CD4-positive, alpha-beta memory T cell (primary cell): ENCODE results near the gene HSF5. TPM values are rescaled to one million over a fixed set of nuclear protein-coding genes. Genes with fewer than 3 reads are reported as not detected.

ENCODE experiments used
- CTCF ChIA-PET: fragments of 350-600 bp; sonication (Branson Sonifier 250); formaldehyde crosslinking; loops from one replicate; lab custom pipeline; 2021; ENCODE audit warnings: inconsistent platforms; ENCODE audit not compliant: partially characterized antibody; lab: Charles Lee
- POLR2A ChIA-PET: fragments of 350-600 bp; sonication (Branson Sonifier 250); formaldehyde crosslinking; loops from one replicate; lab custom pipeline; 2021; ENCODE audit not compliant: partially characterized antibody; lab: Charles Lee
- DNase-seq, 5 donors: peaks; one replicate each; pipeline versions ENCODE4 v3.0.0 to v3.0.0-alpha.2; 2020 to 2022; ENCODE audit warnings: mixed read lengths in 1 of 5
- H3K27ac ChIP-seq: one replicate; pipeline ENCODE4 v1.7.0; 2013; ENCODE audit warnings: low read depth, low read length
- H3K27me3 ChIP-seq: 2 replicates; pipeline ENCODE4 v1.7.0; 2013; ENCODE audit warnings: mild to moderate bottlenecking, low read length, moderate library complexity; ENCODE audit not compliant: insufficient read depth
- H3K36me3 ChIP-seq: 2 replicates; pipeline ENCODE4 v1.7.0; 2013; ENCODE audit warnings: mild to moderate bottlenecking, low read length, moderate library complexity; ENCODE audit not compliant: insufficient read depth
- H3K4me1 ChIP-seq: 2 replicates; pipeline ENCODE4 v1.7.0; 2013; ENCODE audit warnings: mild to moderate bottlenecking, low read length, moderate library complexity; ENCODE audit not compliant: insufficient read depth
- H3K4me3 ChIP-seq, 2 donors: one replicate each; pipeline ENCODE4 v1.7.0; 2013; ENCODE audit warnings: low read length in 2 of 2, mild to moderate bottlenecking in 1 of 2
- H3K9me3 ChIP-seq, 2 donors: one replicate each; pipeline ENCODE4 v1.7.0; 2013; ENCODE audit warnings: low read length in 2 of 2, control low read depth in 1 of 2; ENCODE audit not compliant: control insufficient read depth in 1 of 2
- H3K27ac Mint-ChIP-seq, 7 donors: one replicate each; pipeline ENCODE4 v1.8.0; 2020 to 2021; ENCODE audit warnings: mixed read lengths in 7 of 7, mild to moderate bottlenecking in 6 of 7, inconsistent platforms in 3 of 7, moderate library complexity in 3 of 7
- H3K27me3 Mint-ChIP-seq, 2 donors: one replicate each; pipeline ENCODE4 v1.8.0; 2020 to 2021; ENCODE audit warnings: mixed read lengths in 2 of 2
- H3K36me3 Mint-ChIP-seq, 2 donors: one replicate each; pipeline ENCODE4 v1.8.0; 2020 to 2021; ENCODE audit warnings: mixed read lengths in 2 of 2, inconsistent platforms in 1 of 2, mild to moderate bottlenecking in 1 of 2
- H3K4me1 Mint-ChIP-seq, 4 donors: one replicate each; pipeline ENCODE4 v1.8.0; 2020 to 2021; ENCODE audit warnings: mixed read lengths in 4 of 4, mild to moderate bottlenecking in 1 of 4
- H3K4me3 Mint-ChIP-seq, 8 donors: one replicate each; pipeline ENCODE4 v1.8.0; 2020 to 2021; ENCODE audit warnings: mixed read lengths in 8 of 8, mild to moderate bottlenecking in 7 of 8, moderate library complexity in 6 of 8, inconsistent platforms in 3 of 8
- H3K9me3 Mint-ChIP-seq, 8 donors: one replicate each; pipeline ENCODE4 v1.8.0; 2020 to 2021; ENCODE audit warnings: mixed read lengths in 8 of 8, mild to moderate bottlenecking in 5 of 8, inconsistent platforms in 3 of 8, moderate library complexity in 1 of 8
- intact Hi-C: fragments of 100-400 bp; cut with micrococcal nuclease; formaldehyde crosslinking; loops from one replicate; pipeline ENCODE4 v1.15.1; 2023
- polyA plus RNA-seq, 2 donors: library from polyadenylated mRNA; unstranded; fragments of 300-500 nt; fragmentation: Illumina TruSeq; gene quantifications; one replicate each; pipeline ENCODE4 v1.2.3, GENCODE V29; 2021
- total RNA-seq, 2 experiments: library from RNA; stranded (reverse); gene quantifications; one replicate each; pipeline ENCODE4 v1.2.3, GENCODE V29; 2021

Gene HSF5
- total and polyA plus RNA-seq, 4 experiments from 2014 or later: 0.84 to 2.4 (median 1.7) TPM

DNA sequence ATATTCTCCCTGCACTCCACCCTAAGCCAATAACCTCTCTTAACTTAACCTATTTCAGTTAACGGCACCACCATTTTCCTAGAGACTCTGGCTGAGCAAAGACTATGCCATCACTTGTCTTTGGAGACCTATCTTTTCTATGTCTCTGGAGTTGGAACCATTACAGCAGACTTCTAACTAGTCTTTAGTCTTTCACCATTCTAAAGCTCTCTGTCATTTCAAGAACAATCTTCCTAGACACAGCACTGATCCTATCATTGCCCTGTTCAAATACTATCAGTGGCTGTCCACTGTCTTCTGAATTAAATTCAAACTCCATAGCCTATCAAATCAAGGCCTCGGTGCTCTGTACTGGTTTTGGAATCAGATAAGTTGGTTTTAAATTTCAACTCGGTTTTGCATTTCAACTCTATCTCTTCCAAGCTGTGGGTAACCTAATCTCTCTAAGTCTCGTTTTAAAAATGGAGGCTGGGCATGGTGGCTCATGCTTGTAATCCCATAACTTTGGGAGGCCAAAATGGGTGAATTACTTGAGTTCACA is 102.8 kb downstream of the HSF5 start:
- CTCF ChIA-PET: no interaction called here
- Histone ChIP-seq H3K27ac (no peak overlapping the region), H3K4me1 (peaks cover 23% of the 10 kb centered on the region), H3K4me3 (no peak overlapping the region), H3K9me3 (no peaks in the 10 kb centered on the region), H3K36me3 (no peaks in the 10 kb centered on the region), H3K27me3 (no peaks in the 10 kb centered on the region)
- no peak for DNase-seq
- Mint-ChIP-seq H3K4me3 (no peak overlapping the region), H3K4me1 (peaks cover 16 to 32% (median 24%) of the 10 kb centered on the region in 4 donors), H3K27me3 (no peaks in the 10 kb centered on the region), H3K27ac (no peak overlapping the region), H3K36me3 (no peaks in the 10 kb centered on the region), H3K9me3 (no peaks in the 10 kb centered on the region)
- POLR2A ChIA-PET: no interaction called here
- intact Hi-C loops: no loop called here

DNA sequence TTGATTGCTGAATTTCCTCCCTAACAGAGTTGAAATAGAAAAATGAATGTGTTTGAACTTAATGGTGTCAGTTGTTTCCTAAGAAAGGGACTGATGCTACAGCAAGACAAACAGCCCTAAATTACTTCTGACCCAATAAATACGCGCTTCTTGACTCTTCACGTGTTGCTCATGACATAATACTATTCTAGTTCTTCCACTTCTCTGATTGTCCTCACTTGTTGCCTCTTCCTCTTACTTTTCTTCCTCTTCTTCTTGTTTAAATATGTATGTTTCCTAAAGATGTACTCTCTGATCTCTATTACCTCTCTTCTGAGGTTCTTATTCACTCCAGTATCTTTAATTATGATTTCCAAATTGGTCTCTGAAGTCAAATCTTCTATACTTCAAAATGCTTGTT is 103.3 kb downstream of the HSF5 start:
- Histone ChIP-seq H3K4me3 (no peak overlapping the region), H3K9me3 (no peaks in the 10 kb centered on the region), H3K27ac (no peak overlapping the region), H3K4me1 (peaks cover 28% of the 10 kb centered on the region), H3K27me3 (no peaks in the 10 kb centered on the region), H3K36me3 (no peaks in the 10 kb centered on the region)
- H3K36me3 Mint-ChIP-seq: no peaks in the 10 kb centered on the region
- no peak overlapping the region for H3K27ac Mint-ChIP-seq
- H3K9me3 Mint-ChIP-seq: no peaks in the 10 kb centered on the region
- ChIA-PET CTCF (interaction anchor here (0.7 kb wide), 1 partner anchor 33 kb away, joined by 3 read pairs; no protein-coding TSS in a partner anchor), POLR2A (interaction anchor here (1.7 kb wide), 1 partner anchor 53 kb away, joined by 4 read pairs; no protein-coding TSS in a partner anchor)
- intact Hi-C loops: no loop called here
- H3K27me3 Mint-ChIP-seq: no peaks in the 10 kb centered on the region
- H3K4me3 Mint-ChIP-seq: no peak overlapping the region
- peaks cover 16 to 36% (median 27%) of the 10 kb centered on the region in 4 donors for H3K4me1 Mint-ChIP-seq
- no peak for DNase-seq

DNA sequence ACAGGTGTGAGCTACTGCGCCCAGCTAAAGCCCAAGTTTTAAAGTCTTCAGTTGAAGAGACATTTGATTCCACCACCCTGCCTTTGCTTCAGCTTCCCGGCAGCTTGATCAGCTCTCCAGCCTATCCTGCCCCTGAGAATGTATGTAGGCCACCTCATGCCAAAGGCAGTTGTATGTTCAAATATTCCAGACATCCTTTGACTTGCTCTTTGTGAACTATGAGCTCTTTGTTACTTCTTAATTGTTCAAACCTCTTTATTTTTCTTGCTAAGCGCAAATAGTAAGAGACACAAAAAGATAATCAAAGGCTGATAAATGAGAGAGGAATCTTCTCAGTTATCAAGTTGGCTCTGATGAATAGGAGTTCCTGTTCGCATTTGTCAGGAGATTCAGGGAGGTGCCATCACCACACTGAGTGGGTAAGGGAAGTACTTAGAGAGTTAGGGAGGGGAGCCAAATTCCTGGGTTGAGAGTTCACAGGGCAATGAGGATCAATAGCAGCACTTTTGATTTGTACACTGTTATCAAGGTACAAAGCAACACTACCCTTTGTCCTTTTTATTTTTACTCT is 104.2 kb downstream of the HSF5 start:
- Mint-ChIP-seq H3K9me3 (no peaks in the 10 kb centered on the region), H3K36me3 (no peaks in the 10 kb centered on the region), H3K4me3 (no peak overlapping the region), H3K27ac (no peak overlapping the region), H3K4me1 (peaks cover 25 to 45% (median 35%) of the 10 kb centered on the region in 4 donors), H3K27me3 (no peaks in the 10 kb centered on the region)
- ChIA-PET POLR2A (interaction anchor here (0.9 to 1.7 kb wide), 2 partner anchors 31 to 52 kb away, joined by 3 to 4 read pairs; partner anchors contain the start of gene SUPT4H1), CTCF (no interaction called here)
- no peak for DNase-seq
- Histone ChIP-seq H3K9me3 (no peaks in the 10 kb centered on the region), H3K36me3 (no peaks in the 10 kb centered on the region), H3K27me3 (no peaks in the 10 kb centered on the region), H3K4me1 (peaks cover 37% of the 10 kb centered on the region), H3K4me3 (no peak overlapping the region), H3K27ac (no peak overlapping the region)
- intact Hi-C loops: no loop called here

DNA sequence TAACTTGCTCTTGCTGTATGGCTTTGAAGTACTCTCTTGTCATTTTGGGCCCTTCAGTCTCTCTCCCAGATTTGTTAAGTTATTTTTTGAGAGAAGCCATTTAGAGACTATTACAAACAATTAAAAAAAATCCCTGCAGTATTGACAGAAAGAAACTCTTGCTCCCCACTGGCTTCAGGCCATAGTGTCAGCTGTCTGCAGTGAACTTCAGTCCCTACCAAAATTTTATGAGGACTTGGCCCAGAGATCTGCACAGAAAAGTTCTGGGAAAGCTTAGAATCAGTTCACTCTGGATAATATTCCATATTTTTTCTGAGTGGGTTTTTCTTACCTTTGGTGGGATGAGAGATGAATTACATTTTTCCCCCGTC is 105.4 kb downstream of the HSF5 start:
- CTCF ChIA-PET: interaction anchor here (2.3 kb wide), 1 partner anchor 65 kb away, joined by 6 read pairs; no protein-coding TSS in a partner anchor
- no peak for DNase-seq
- intact Hi-C loops: no loop called here
- Mint-ChIP-seq H3K4me3 (peak overlapping the region in 3 of 8 donors; percentile 26 to 59 (median 58)), H3K9me3 (no peaks in the 10 kb centered on the region), H3K4me1 (peaks cover 31 to 48% (median 39%) of the 10 kb centered on the region in 4 donors), H3K36me3 (no peaks in the 10 kb centered on the region), H3K27me3 (no peaks in the 10 kb centered on the region), H3K27ac (peak overlapping the region in 3 of 7 donors; percentile 63 to 70 (median 66))
- H3K27me3 ChIP-seq: no peaks in the 10 kb centered on the region
- H3K36me3 ChIP-seq: no peaks in the 10 kb centered on the region
- no peak overlapping the region for H3K4me3 ChIP-seq
- POLR2A ChIA-PET: interaction anchor here (0.9 to 1.7 kb wide), 2 partner anchors 30 to 38 kb away, joined by 3 to 4 read pairs; partner anchors contain the start of gene SUPT4H1
- no peak overlapping the region for H3K27ac ChIP-seq
- H3K9me3 ChIP-seq: no peaks in the 10 kb centered on the region
- peaks cover 44% of the 10 kb centered on the region for H3K4me1 ChIP-seq

DNA sequence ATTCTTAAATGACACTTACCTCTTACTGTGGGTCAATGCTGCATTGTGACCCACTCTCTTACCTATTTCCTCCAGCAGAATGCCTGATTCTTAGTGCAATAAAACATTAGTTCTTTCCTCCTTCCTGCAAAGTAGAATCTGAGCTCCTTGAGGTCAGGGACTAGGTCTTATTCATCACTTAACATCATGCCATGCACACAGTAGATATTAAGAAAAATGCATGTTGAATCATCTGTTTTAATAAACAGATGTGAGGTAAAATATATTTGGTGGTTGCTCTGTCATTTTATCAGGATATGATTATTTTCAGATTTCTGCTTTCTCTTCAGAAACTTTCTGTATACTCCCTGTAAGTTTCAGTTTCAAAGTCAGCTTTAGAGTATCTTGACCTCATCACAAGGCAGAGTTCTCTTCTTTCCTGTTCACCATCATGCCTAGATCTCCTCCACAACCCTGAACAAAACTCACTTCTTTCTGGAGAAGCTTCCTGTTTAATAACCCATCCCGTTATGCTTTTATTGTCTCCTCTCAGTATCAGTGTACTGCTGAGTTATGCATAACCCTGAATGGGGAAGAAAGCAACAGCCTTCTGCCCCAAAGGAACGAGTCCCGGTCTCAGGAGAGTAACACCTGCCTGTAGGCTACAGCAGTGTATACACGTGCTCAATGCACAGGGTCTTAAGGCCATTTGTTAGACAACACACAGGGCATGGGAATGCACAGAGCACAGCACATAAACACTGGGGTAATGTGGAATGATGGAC is 105.9 kb downstream of the HSF5 start:
- H3K36me3 ChIP-seq: no peaks in the 10 kb centered on the region
- Mint-ChIP-seq H3K27ac (peak overlapping the region; percentile 3 to 83 (median 63)), H3K27me3 (no peaks in the 10 kb centered on the region), H3K4me1 (peaks cover 36 to 51% (median 38%) of the 10 kb centered on the region in 4 donors), H3K4me3 (peak overlapping the region; percentile 3 to 66 (median 58)), H3K36me3 (no peaks in the 10 kb centered on the region), H3K9me3 (no peaks in the 10 kb centered on the region)
- DNase-seq: peak in 2 of 5 donors; percentile 10 to 12
- ChIA-PET CTCF (interaction anchor here (1.6 to 2.3 kb wide), 2 partner anchors 10 to 64 kb away, joined by 3 to 6 read pairs; no protein-coding TSS in a partner anchor), POLR2A (interaction anchor here (1.2 to 1.7 kb wide), 5 partner anchors 27 to 54 kb away, joined by 3 to 15 read pairs (median 4); partner anchors contain the start of genes SUPT4H1 and TSPOAP1)
- H3K4me1 ChIP-seq: peaks cover 44% of the 10 kb centered on the region
- H3K9me3 ChIP-seq: no peaks in the 10 kb centered on the region
- H3K4me3 ChIP-seq: no peak overlapping the region
- H3K27ac ChIP-seq: no peak overlapping the region
- intact Hi-C loops: no loop called here
- H3K27me3 ChIP-seq: no peaks in the 10 kb centered on the region

DNA sequence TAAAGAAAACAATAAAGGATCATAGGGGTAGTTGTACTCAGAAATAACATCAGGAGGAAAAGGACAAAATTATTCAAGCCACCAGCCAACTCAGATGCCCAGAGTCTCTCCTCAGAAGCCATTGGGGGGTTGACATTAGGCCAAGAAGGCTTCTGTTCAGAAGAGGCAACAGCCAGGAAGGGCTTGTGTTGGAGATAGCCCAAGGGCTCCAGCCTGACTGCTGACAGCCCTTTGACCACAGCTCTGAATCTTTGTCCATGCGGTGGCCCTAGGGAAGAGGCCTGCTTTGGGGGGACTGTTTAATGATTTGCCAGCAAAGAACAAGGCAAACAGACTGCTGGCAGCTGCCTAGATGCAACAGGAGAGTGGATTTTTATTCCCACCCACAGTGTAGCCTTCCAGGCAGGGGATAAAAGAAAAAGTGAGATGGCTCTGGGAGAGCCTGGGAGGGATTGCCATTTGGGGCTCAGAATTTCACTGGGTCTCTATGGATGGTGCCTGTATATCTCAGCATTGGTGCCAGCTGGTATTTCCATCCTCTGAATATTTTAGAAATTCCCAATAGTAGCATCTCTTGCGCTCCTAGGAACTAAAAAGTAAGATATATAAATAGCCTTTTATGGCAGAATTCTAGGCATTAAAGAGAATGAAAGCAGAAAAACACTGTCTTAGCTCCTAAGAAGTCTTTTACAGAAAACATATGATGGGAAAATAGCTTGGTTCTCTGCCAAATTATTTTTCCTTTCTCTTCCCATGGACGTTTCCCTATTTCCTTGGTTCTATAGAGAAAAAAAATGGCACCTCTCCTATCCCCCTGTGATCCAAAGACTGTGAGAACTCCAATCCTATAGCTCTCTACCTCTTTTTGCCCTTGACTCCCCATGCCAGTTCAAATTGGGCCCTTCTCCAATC is 106.8 kb downstream of the HSF5 start:
- peak overlapping the region in 6 of 7 donors; percentile 8 to 83 (median 68) for H3K27ac Mint-ChIP-seq
- no peaks in the 10 kb centered on the region for H3K36me3 Mint-ChIP-seq
- ChIA-PET POLR2A (interaction anchor here (1.2 to 1.7 kb wide), 5 partner anchors 26 to 53 kb away, joined by 3 to 15 read pairs (median 4); partner anchors contain the start of genes SUPT4H1 and TSPOAP1), CTCF (interaction anchor here (1.6 to 2.3 kb wide), 2 partner anchors 11 to 63 kb away, joined by 3 to 6 read pairs; no protein-coding TSS in a partner anchor)
- peak overlapping the region in 4 of 8 donors; percentile 22 to 66 (median 61) for H3K4me3 Mint-ChIP-seq
- intact Hi-C loops: no loop called here
- H3K9me3 ChIP-seq: no peaks in the 10 kb centered on the region
- peaks cover 37 to 53% (median 39%) of the 10 kb centered on the region in 4 donors for H3K4me1 Mint-ChIP-seq
- H3K36me3 ChIP-seq: no peaks in the 10 kb centered on the region
- H3K27me3 ChIP-seq: no peaks in the 10 kb centered on the region
- H3K27ac ChIP-seq: no peak overlapping the region
- H3K4me1 ChIP-seq: peaks cover 44% of the 10 kb centered on the region
- no peak for DNase-seq
- no peaks in the 10 kb centered on the region for H3K27me3 Mint-ChIP-seq
- H3K9me3 Mint-ChIP-seq: no peaks in the 10 kb centered on the region
- no peak overlapping the region for H3K4me3 ChIP-seq
